Motor neuron (in vitro differentiated cells): Measurements from ENCODE around the gene FOSL2. TPM values are rescaled to one million over a fixed set of nuclear protein-coding genes. Genes with fewer than 3 reads are reported as not detected.
"Not testable (repeated sequence)": the region's sequence is repeated elsewhere in the genome, so short reads cannot be mapped to it uniquely, and the experiment has no call there.

Experiments
- ATAC-seq, 8 experiments: fragments of 200-7000 bp; cut with Tn5 transposase; replicated peaks in 6 of 8; 2 replicates each; pipeline ENCODE4 v1.8.0; 2021; ENCODE audit warnings: mild to moderate bottlenecking in 8 of 8, moderate library complexity in 8 of 8
- H3K27ac ChIP-seq, 2 donors: fragments of 250-450 bp; sonication (Bioruptor Pico); 2 replicates each; pipeline ENCODE4 v1.9.0; 2021; ENCODE audit warnings: antibody characterized with exemption in 2 of 2, mild to moderate bottlenecking in 2 of 2, moderate library complexity in 1 of 2
- H3K4me1 ChIP-seq, 2 donors: fragments of 250-450 bp; sonication (Bioruptor Pico); replicated peaks in 1 of 2; 2 replicates each; pipeline ENCODE4 v1.6.1; 2021; ENCODE audit warnings: antibody characterized with exemption in 2 of 2, mild to moderate bottlenecking in 2 of 2, moderate library complexity in 1 of 2
- H3K4me3 ChIP-seq, 5 donors: fragments of 250-450 bp; sonication (Bioruptor Pico); 2 replicates each; pipeline ENCODE4 v1.9.0; 2021; ENCODE audit warnings: antibody characterized with exemption in 5 of 5, mild to moderate bottlenecking in 5 of 5, moderate library complexity in 4 of 5
- WGBS, 10 experiments: fragments of 450-650 bp; shearing (Covaris generic); methylation state at CpG; one replicate each; pipeline ENCODE4 v1.0.0; 2022; 5-methylcytosine and 5-hydroxymethylcytosine counted together
- in situ Hi-C, 9 experiments: fragments of 400-800 bp; cut with MboI; loops; one replicate each; pipeline ENCODE4 v1.15.0; 2021; ENCODE audit warnings: low sequenced_read_pairs in 9 of 9, low pct_unique_long_range_greater_than_20kb in 2 of 9; ENCODE audit not compliant: unreplicated experiment in 9 of 9
- total RNA-seq, 8 experiments: library from RNA; unstranded; fragments of 300-600 nt; gene quantifications; 2 replicates each; pipeline versions ENCODE4 v1.2.3 to v1.2.4, GENCODE V29; 2022

FOSL2 gene
- total RNA-seq, 8 experiments from 2014 or later, result 1.6 to 67.7 (median 16.1) TPM

GRCh38 chr2:28370354-28370753, 22.3 kb upstream of the FOSL2 start:
- WGBS, 10 experiments, result 46 to 100% (median 65%) methylated on average over 1 to 3 of the region's 3 CpGs; no CpG with 5 or more reads in 3 of the 10 experiments
- in situ Hi-C loops, result no loop called here
- H3K27ac ChIP-seq, result no peak overlapping the region
- no peak overlapping the region for H3K4me3 ChIP-seq
- H3K4me1 ChIP-seq, result no peaks in the 10 kb centered on the region
- ATAC-seq, result no peak

GRCh38 chr2:28371728-28372127, 20.9 kb upstream of the FOSL2 start:
- 100% methylated on average over 3 of the region's 4 CpGs; no CpG with 5 or more reads in 9 of the 10 experiments for WGBS, 10 experiments
- ATAC-seq, H3K27ac ChIP-seq, in situ Hi-C loops, H3K4me1 ChIP-seq, H3K4me3 ChIP-seq: not testable (repeated sequence)

GRCh38 chr2:28373854-28374253, 18.8 kb upstream of the FOSL2 start:
- in situ Hi-C loops, result no loop called here
- Histone ChIP-seq H3K4me3 (no peak overlapping the region), H3K4me1 (no peaks in the 10 kb centered on the region), H3K27ac (no peak overlapping the region)
- WGBS, 10 experiments, result 33 to 96% (median 77%) methylated on average over 1 to 4 of the region's 4 CpGs; no CpG with 5 or more reads in 1 of the 10 experiments
- no peak for ATAC-seq

- H3K27ac ChIP-seq, result no peak overlapping the region
- 79 to 100% (median 94%) methylated on average over 1 to 3 of the region's 5 CpGs; no CpG with 5 or more reads in 7 of the 10 experiments for WGBS, 10 experiments
- no peaks in the 10 kb centered on the region for H3K4me1 ChIP-seq
- no peak for ATAC-seq
- in situ Hi-C loops, result no loop called here
- H3K4me3 ChIP-seq, result no peak overlapping the region
Measured at GRCh38 chr2:28374331-28374730, 18.3 kb upstream of the FOSL2 start.

GRCh38 chr2:28375236-28375635, 17.4 kb upstream of the FOSL2 start:
- no peak overlapping the region for H3K27ac ChIP-seq
- H3K4me1 ChIP-seq, result no peaks in the 10 kb centered on the region
- WGBS, 10 experiments, result 50 to 100% (median 86%) methylated on average over 1 to 2 of the region's 3 CpGs; no CpG with 5 or more reads in 3 of the 10 experiments
- H3K4me3 ChIP-seq, result no peak overlapping the region
- in situ Hi-C loops, result loop anchor here in 2 of 9 experiments (25.0 kb wide), 1 partner anchor 663 kb away; no protein-coding TSS in a partner anchor
- no peak for ATAC-seq

- no peak for ATAC-seq
- Histone ChIP-seq H3K4me1 (no peaks in the 10 kb centered on the region), H3K4me3 (no peak overlapping the region), H3K27ac (no peak overlapping the region)
- in situ Hi-C loops, result loop anchor here in 2 of 9 experiments (25.0 kb wide), 1 partner anchor 664 kb away; no protein-coding TSS in a partner anchor
- WGBS, 10 experiments, result 51 to 100% (median 95%) methylated on average over 1 to 4 of the region's 8 CpGs; no CpG with 5 or more reads in 3 of the 10 experiments
Measured at GRCh38 chr2:28375742-28376631, 16.7 kb upstream of the FOSL2 start.

- no peak for ATAC-seq
Measured at GRCh38 chr2:28377195-28377816, 15.4 kb upstream of the FOSL2 start.

GRCh38 chr2:28377984-28378678, 14.5 kb upstream of the FOSL2 start:
- 91 to 100% (median 92%) methylated on average over 1 to 7 of the region's 9 CpGs; no CpG with 5 or more reads in 7 of the 10 experiments for WGBS, 10 experiments
- H3K4me1 ChIP-seq, result no peaks in the 10 kb centered on the region
- peak in 1 of 8 experiments; percentile 48 for ATAC-seq

More at GRCh38 chr2:28377195-28377816, 15.4 kb upstream of the FOSL2 start:
- in situ Hi-C loops, result loop anchor here in 2 of 9 experiments (25.0 kb wide), 1 partner anchor 665 kb away; no protein-coding TSS in a partner anchor
- Histone ChIP-seq H3K4me1 (no peaks in the 10 kb centered on the region), H3K4me3 (no peak overlapping the region), H3K27ac (no peak overlapping the region)
- WGBS, 10 experiments, result 46 to 100% (median 79%) methylated on average over 1 to 3 of the region's 19 CpGs; no CpG with 5 or more reads in 5 of the 10 experiments

GRCh38 chr2:28378679-28379584, 13.7 kb upstream of the FOSL2 start:
- ATAC-seq, result peak in 1 of 8 experiments; percentile 10

More at GRCh38 chr2:28377984-28378678, 14.5 kb upstream of the FOSL2 start:
- H3K27ac ChIP-seq, result no peak overlapping the region
- in situ Hi-C loops, result loop anchor here in 2 of 9 experiments (25.0 kb wide), 1 partner anchor 666 kb away; no protein-coding TSS in a partner anchor
- H3K4me3 ChIP-seq, result no peak overlapping the region

GRCh38 chr2:28380219-28380618, 12.4 kb upstream of the FOSL2 start:
- WGBS, 10 experiments, result 70 to 80% (median 76%) methylated on average over 2 to 5 of the region's 6 CpGs; no CpG with 5 or more reads in 5 of the 10 experiments
- Histone ChIP-seq H3K27ac (no peak overlapping the region), H3K4me3 (no peak overlapping the region), H3K4me1 (no peaks in the 10 kb centered on the region)
- in situ Hi-C loops, result loop anchor here in 2 of 9 experiments (25.0 kb wide), 1 partner anchor 668 kb away; no protein-coding TSS in a partner anchor
- ATAC-seq, result no peak

More at GRCh38 chr2:28378679-28379584, 13.7 kb upstream of the FOSL2 start:
- Histone ChIP-seq H3K4me3 (no peak overlapping the region), H3K4me1 (no peaks in the 10 kb centered on the region), H3K27ac (no peak overlapping the region)
- WGBS, 10 experiments, result 65 to 100% (median 82%) methylated on average over 1 to 9 of the region's 16 CpGs; no CpG with 5 or more reads in 1 of the 10 experiments
- in situ Hi-C loops, result loop anchor here in 2 of 9 experiments (25.0 kb wide), 1 partner anchor 667 kb away; no protein-coding TSS in a partner anchor

GRCh38 chr2:28381225-28382180, 11.2 kb upstream of the FOSL2 start:
- 20 to 100% (median 77%) methylated on average over 1 to 9 of the region's 12 CpGs; no CpG with 5 or more reads in 2 of the 10 experiments for WGBS, 10 experiments
- H3K27ac ChIP-seq, result no peak overlapping the region
- no peak for ATAC-seq
- in situ Hi-C loops, result loop anchor here in 2 of 9 experiments (25.0 kb wide), 1 partner anchor 669 kb away; no protein-coding TSS in a partner anchor
- no peak overlapping the region for H3K4me3 ChIP-seq
- no peaks in the 10 kb centered on the region for H3K4me1 ChIP-seq
